ENCODE measurements around the gene HSD17B10. TPM values are rescaled to one million over a fixed set of nuclear protein-coding genes. Genes with fewer than 3 reads are reported as not detected.

The HSD17B10 gene
- polyA plus RNA-seq, 1 of the 3 experiments (the other 2 are of a cell fraction) = 157 TPM

- H3K4me3 ChIP-seq (ENCODE audit: low read depth in 2 of 2, low read length in 1 of 2) = no peak overlapping the region
- H3F3A ChIP-seq (replicated peaks; ENCODE audit: insufficient read depth) = no peaks in the 10 kb centered on the region
- no peak overlapping the region for H3K4me2 ChIP-seq
- H3K36me3 ChIP-seq (replicated peaks in 1 of 2; ENCODE audit: control insufficient read depth in 1 of 2, insufficient read depth in 2 of 2, low read length in 1 of 2) = peaks cover 44 to 61% of the 10 kb centered on the region in 2 experiments
- CTCF ChIA-PET = interaction anchor here (0.7 to 1.0 kb wide), 2 partner anchors 14 to 66 kb away, joined by 3 read pairs; no protein-coding TSS in a partner anchor
- no peak overlapping the region for H3K9ac ChIP-seq
- WGBS (ENCODE audit: low lambda C conversion rate) = 85% methylated on average over 4 of the region's 4 CpGs
- DNase-seq = no peak
- H4K20me1 ChIP-seq (ENCODE audit: insufficient read depth) = no peaks in the 10 kb centered on the region
- H3K27ac ChIP-seq (ENCODE audit: low read depth in 2 of 2, low read length in 1 of 2) = peak overlapping the region in 1 of 2 experiments; percentile 9; a peak in 1 of 4 replicates
- TF ChIP-seq SMC3 (IDR thresholded peaks at IDR 0.05; ENCODE audit: low read depth, low read length) = no peak
- no peak for TF ChIP-seq NRF1 (IDR thresholded peaks at IDR 0.05; ENCODE audit: low read depth, low read length)
- TF ChIP-seq EZH2phosphoT487 (IDR thresholded peaks at IDR 0.05; ENCODE audit: borderline replicate concordance, low read depth) = no peak
- H3K27me3 ChIP-seq (ENCODE audit: insufficient read depth) = no peaks in the 10 kb centered on the region
- H2AFZ ChIP-seq (ENCODE audit: low read depth) = no peak overlapping the region
- H3K9me3 ChIP-seq = no peaks in the 10 kb centered on the region
- H3K4me1 ChIP-seq (ENCODE audit: control insufficient read depth in 1 of 2, insufficient read depth in 2 of 2, low read depth in 1 of 2, low read length in 1 of 2) = peaks cover 0 to 4% of the 10 kb centered on the region in 2 experiments; a peak in 1 of 4 replicates
- POLR2A ChIA-PET = no interaction called here
- H3K9me2 ChIP-seq = no peaks in the 10 kb centered on the region
- H3K79me2 ChIP-seq (ENCODE audit: insufficient read depth) = no peaks in the 10 kb centered on the region
Measured at GRCh38 chrX:53383376-53384076, 50.6 kb downstream of the HSD17B10 start.

Small RNA genes lying within 50 kb of the gene (small RNA-seq; reads per million reads assigned to genes)
- gene MIR6857 (0 to 1.8 (median 0.13) reads per million in 7 experiments), gene VTRNA3-1P (0 to 6.8 (median 1.0) reads per million in 7 experiments)

Other genes starting within 250 kb of the HSD17B10 start
- 76.6 and 95.4 TPM in 2 replicates for gene KDM5C, start 209.2 kb downstream of the HSD17B10 start, polyA plus RNA-seq (2012; rRNA removed)
- gene IQSEC2, start 152.8 kb downstream of the HSD17B10 start, polyA plus RNA-seq (2012; rRNA removed) = 21.3 and 24.7 TPM in 2 replicates
- 34.6 and 34.9 TPM in 2 replicates for gene SMC1A, start 11.7 kb downstream of the HSD17B10 start, polyA plus RNA-seq (2012; rRNA removed)
- 0.33 and 0.45 TPM in 2 replicates for gene RIBC1, start 11.5 kb downstream of the HSD17B10 start, polyA plus RNA-seq (2012; rRNA removed)